AG20443 (cell line): ENCODE measurements around the gene SOX6.
"Not testable (repeated sequence)": the region's sequence is repeated elsewhere in the genome, so short reads cannot be mapped to it uniquely, and the experiment has no call there.

ENCODE experiments used
- DNase-seq: peaks from one replicate; pipeline ENCODE4 v3.0.0; 2012; ENCODE audit warnings: low spot score, mixed read lengths

Gene SOX6

DNA sequence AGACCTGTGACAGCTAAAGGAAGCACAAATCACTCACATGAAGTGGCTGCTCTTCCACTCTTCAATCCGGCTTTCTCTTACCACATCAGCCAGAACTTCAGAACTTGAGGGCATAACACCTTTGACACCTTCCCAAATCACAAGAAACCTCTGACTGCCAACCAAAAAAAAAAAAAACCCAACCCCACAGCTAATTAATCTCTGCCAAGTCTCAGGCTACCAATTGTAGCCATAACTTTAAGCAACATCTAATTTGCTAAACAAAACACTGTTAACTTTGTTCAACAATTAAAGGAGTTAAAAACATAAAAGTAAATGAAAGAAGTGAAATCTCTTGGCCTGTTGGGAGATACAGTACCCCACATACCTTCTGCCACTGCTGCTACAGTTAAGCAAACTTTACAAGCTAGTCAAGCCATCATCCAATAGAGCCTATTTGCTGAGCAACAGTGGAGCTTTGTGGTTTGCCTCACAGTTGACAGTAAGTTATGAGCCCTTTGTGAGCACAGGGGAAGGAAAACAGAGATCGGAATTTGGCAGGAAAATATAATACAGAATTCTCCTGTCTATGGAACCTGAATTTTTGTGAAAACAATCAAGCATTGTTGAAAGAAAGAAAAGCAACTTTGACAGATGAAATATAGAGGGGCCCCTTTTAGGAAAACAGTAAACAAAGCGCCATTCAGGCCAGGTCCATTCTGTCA lies at the start of gene SOX6:
TSS of gene SOX6 (minus strand) at position 490 of the 704 bp plus-strand sequence. CDS start 15,298 bp downstream, outside the sequence.
- DNase-seq = no peak

- DNase-seq = no peak
Observed at GRCh38 chr11:16404781-16405285, 48.5 kb upstream of the SOX6 start.

DNA sequence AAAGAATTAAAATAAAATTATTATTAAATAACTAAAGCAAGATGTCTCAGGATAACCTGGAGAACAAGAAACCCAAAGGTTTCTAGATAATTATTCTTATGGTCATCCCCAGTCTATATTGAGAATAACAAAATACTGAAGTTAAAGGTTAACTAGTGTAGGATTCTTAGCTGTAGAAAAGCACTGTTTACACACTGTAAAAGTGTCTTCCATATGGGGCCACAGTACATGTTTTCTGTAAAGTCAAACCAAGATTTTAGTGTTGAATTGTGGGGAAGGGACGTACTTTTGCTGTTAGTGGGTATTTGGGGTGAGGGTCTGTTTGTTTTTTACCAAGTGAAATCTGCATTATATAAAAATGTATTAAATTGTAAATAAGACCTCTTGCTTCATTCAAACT lies 47.5 kb upstream of the SOX6 start:
- DNase-seq = no peak

GRCh38 chr11:16403448-16403803 lies 47.1 kb upstream of the SOX6 start:
- no peak for DNase-seq

- DNase-seq = no peak
Observed at GRCh38 chr11:16402654-16403447, 46.5 kb upstream of the SOX6 start.

GRCh38 chr11:16397390-16397789 lies 41.0 kb upstream of the SOX6 start:
- no peak for DNase-seq

GRCh38 chr11:16395601-16396000 lies 39.3 kb upstream of the SOX6 start:
- DNase-seq = no peak

- no peak for DNase-seq
Observed at GRCh38 chr11:16394947-16395346, 38.6 kb upstream of the SOX6 start.

- no peak for DNase-seq
Observed at GRCh38 chr11:16393340-16393739, 37.0 kb upstream of the SOX6 start.

- DNase-seq = no peak
Observed at GRCh38 chr11:16392616-16393015, 36.3 kb upstream of the SOX6 start.

GRCh38 chr11:16390826-16391225 lies 34.5 kb upstream of the SOX6 start:
- not testable (repeated sequence) for DNase-seq

GRCh38 chr11:16385099-16385498 lies 28.8 kb upstream of the SOX6 start:
- DNase-seq = no peak

DNA sequence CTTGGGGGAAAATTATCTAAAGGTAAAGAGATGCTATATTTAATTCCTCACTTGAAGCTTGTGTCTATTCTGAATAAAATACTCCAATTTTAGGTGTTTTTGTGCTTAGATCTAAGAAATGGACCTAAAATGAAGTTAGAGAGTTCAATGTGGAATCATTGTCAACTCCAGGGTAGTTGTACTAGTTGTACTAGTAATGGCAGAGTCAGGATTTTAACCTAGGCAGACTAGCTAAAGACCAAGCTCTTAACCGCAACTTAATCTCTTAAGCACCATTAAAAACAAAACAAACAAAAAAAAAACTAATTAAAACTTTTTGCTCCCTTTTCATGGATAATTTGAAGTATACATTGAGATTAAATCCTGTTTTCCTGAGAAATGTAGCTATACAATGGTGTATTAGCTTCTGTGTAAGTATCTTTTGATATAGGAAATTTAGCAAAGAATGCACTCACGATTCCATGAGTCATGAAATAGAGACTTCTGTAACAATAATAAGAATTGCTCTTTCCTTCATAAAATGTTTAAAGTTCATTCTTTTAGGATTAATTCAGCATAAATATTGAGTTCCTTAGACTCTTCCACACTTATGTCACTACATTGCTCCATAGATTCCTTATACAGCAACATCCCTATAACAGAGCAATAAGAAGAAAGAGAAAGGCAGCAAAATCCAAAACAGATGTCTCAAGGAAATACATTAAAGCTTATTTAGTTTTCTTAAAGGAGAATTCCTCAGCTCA lies 26.5 kb upstream of the SOX6 start:
- no peak for DNase-seq

GRCh38 chr11:16382186-16382585 lies 25.8 kb upstream of the SOX6 start:
- DNase-seq = no peak

DNA sequence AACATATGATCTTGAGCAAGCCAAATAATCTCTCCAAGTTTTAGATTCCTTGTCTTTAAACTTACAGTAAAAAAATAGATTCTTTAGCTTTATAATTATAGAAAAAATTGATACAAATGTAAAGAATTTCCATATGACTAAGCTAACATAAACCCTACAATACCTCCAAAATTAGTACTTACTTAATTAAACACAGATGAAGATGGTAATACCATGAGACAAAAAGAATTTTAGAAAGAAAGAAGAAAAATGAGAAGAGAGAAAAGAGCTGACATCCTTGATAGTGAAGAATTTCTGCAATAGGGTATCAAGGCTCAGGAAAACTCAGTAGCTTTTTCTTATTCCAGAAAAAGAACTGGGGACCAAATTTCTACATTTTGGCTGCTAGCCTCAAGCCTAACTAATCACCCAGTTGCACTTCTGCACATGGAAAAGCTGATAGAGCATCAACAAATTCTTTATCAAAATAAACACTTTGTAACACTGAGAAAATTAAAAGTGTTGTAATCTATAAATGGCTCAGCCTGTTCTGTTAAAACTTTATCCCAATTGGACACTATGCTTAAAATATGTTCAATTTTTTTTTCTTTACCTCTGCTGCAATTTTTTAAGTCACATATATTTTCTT lies 24.7 kb upstream of the SOX6 start:
- no peak for DNase-seq

GRCh38 chr11:16378906-16379305 lies 22.6 kb upstream of the SOX6 start:
- no peak for DNase-seq

DNA sequence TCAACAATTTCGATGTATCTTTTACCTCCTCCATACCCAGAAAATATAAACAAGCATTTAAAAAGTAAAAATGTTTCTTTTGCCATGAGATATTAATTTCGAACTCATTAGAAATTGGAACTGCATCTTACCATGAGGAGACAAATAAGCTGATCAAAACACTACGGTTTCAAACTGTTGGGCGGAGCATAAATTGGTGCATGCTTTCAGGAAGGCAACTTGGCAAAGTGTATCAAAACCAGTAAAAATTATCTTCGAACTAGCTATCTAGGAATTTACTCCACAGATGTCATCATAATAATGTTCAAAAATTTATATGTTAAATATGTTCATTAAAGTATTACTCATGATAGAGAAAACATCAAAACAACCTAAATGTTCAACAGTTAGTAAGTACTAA lies 21.4 kb upstream of the SOX6 start:
- no peak for DNase-seq

DNA sequence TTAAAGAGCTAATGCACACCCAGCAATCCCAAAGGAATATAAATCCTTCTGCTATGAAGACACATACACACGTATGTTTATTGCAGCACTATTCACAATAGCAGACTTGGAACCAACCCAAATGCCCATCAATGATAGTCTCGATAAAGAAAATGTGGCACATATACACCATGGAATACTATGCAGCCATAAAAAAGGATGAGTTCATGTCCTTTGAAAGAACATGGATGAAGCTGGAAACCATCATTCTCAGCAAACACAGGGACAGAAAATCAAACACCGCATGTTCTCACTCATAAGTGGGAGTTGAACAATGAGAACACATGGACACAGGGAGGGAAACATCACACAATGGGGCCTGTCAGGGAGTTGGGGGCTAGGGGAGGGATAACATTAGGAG lies 19.3 kb upstream of the SOX6 start:
- DNase-seq = not testable (repeated sequence)

DNA sequence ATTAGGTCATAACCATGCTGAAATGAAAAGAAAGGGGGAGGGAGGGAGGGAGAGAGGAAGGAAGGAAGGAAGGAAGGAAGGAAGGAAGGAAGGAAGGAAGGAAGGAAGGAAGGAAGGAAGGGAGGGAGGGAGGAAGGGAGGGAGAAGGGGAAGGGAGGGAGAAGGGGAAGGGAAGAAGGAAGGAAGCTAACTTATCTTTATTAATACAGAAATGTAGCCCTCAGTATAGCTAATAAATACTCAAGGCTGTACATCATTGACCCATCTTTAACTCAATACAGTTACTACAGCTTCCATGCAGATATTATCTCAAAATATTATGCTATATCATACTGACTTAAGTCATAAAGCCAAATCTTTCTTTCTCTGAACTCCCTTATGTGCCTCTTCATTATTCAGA lies 17.4 kb upstream of the SOX6 start:
- no peak for DNase-seq

DNA sequence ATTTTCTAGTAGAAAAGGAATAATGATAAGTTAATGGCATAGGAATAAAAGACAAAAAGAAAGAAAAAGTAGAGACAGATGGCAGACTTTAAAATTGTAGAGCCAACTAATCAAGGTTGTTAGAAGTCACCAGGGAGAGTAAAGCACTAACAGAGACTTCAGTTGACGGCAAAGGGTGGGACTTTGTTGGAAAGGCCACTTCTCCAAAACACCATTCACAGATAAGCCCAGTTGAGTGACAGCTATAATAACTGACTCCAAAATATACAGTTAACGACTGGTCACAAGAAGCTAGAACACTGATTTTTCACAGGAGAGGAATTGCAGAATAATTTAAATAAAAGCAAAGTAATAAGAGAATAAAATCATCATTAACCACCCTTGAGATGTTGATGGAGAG lies 16.0 kb upstream of the SOX6 start:
- DNase-seq = no peak

DNA sequence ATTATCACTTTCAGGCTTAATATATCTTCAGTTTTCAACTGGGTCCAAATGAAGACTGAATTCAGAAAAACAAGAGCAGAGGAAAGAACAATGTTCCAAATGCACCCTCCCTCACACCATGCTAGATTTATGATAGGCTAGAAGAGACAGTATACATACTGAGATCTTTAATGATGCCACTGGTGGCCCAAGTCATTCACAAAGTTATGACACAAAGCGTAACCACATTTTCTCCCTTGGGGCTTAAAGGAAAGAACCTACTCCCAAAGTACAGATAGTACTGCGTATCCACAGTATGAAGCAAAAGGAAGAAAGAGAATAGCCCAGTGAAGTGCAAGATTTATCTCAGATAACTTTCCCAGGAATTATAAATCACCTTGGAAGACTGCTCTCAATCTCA lies 10.9 kb upstream of the SOX6 start:
- DNase-seq = no peak

DNA sequence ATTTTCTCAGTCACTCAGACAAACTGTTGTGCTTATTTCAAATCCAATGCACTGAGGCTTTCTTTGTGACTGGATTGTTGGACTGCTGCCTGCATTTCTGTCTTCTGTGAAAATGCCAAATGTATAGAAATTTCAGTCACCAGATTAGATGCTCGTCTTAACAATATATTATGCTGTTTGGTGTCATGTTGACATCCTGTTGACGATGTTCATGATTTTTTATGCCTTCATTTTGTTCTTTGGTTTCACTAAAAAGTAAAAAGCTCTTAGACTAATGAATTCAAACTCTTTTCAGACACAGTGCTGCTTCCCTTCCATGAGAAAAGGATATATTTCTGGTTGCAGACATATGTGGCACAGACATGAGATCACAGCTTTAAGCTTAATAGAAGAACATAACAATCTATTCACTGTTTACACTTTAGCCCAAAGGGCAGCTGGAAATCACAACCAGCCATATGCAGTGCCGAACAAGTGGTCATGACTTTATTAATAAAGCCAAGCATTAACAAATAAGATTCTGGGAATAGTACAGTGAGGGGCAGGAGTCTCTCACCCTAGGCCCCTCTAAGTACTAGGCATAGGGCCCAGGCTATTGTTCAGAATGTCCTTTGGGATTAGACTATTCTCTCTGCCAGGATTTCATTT lies 9.4 kb upstream of the SOX6 start:
- no peak for DNase-seq
